NCI-H524 (cell line): ENCODE data around the gene ZFHX2.

Experiments
- DNase-seq, 2 experiments: peaks; one replicate each; lab custom pipeline; 2025; lab: John Stamatoyannopoulos, UW

ZFHX2 gene

GRCh38 chr14:23518709-23519108, 32.9 kb downstream of the ZFHX2 start:
- no peak for DNase-seq

GRCh38 chr14:23517650-23518326, 33.8 kb downstream of the ZFHX2 start:
- DNase-seq: peak in 1 of 2 experiments; percentile 42

GRCh38 chr14:23514644-23514957, 37.0 kb downstream of the ZFHX2 start:
- no peak for DNase-seq

GRCh38 chr14:23513818-23514643, 37.5 kb downstream of the ZFHX2 start:
- DNase-seq: peak; percentile 35 to 59

GRCh38 chr14:23513005-23513817, 38.4 kb downstream of the ZFHX2 start:
- peak; percentile 99 for DNase-seq

- peak; percentile 91 to 97 for DNase-seq
Measured at GRCh38 chr14:23512156-23512555, 39.4 kb downstream of the ZFHX2 start.

GRCh38 chr14:23494223-23494622, 57.3 kb downstream of the ZFHX2 start:
- DNase-seq: no peak

GRCh38 chr14:23492618-23493272, 58.8 kb downstream of the ZFHX2 start:
- no peak for DNase-seq

GRCh38 chr14:23487216-23487615, 64.3 kb downstream of the ZFHX2 start:
- peak; percentile 70 to 86 for DNase-seq

- no peak for DNase-seq
Measured at GRCh38 chr14:23486036-23486435, 65.5 kb downstream of the ZFHX2 start.

- no peak for DNase-seq
Measured at GRCh38 chr14:23485326-23485725, 66.2 kb downstream of the ZFHX2 start.

GRCh38 chr14:23483236-23483854, 68.2 kb downstream of the ZFHX2 start:
- DNase-seq: peak; percentile 62 to 85

GRCh38 chr14:23482823-23483148, 68.8 kb downstream of the ZFHX2 start:
- DNase-seq: no peak

- DNase-seq: peak; percentile 20 to 61
Measured at GRCh38 chr14:23481979-23482822, 69.4 kb downstream of the ZFHX2 start.

- DNase-seq: no peak
Measured at GRCh38 chr14:23481362-23481970, 70.1 kb downstream of the ZFHX2 start.

- DNase-seq: peak in 1 of 2 experiments; percentile 85
Measured at GRCh38 chr14:23478109-23478759, 73.3 kb downstream of the ZFHX2 start.

- no peak for DNase-seq
Measured at GRCh38 chr14:23470947-23471346, 80.6 kb downstream of the ZFHX2 start.
